Measurements from ENCODE around the gene IFNA1. TPM values are rescaled to one million over a fixed set of nuclear protein-coding genes. Genes with fewer than 3 reads are reported as not detected.

The IFNA1 gene
- total RNA-seq, 2 experiments from 2014 or later: not detected

GRCh38 chr9:21415493-21416267, 24.6 kb upstream of the IFNA1 start:
- Mint-ChIP-seq H3K4me3 (no peak overlapping the region), H3K4me1 (ENCODE audit: low read depth) (no peaks in the 10 kb centered on the region), H3K9me3 (no peaks in the 10 kb centered on the region), H3K36me3 (ENCODE audit: low read depth) (no peaks in the 10 kb centered on the region), H3K27ac (no peak overlapping the region), H3K27me3 (peaks cover 3% of the 10 kb centered on the region)
- no peak for TF ChIP-seq CTCF (IDR thresholded peaks at IDR 0.05)
- ATAC-seq (no peak), DNase-seq (no peak)
- POLR2A ChIA-PET: no interaction called here
- CTCF ChIA-PET: interaction anchor here (1.0 to 1.5 kb wide), 3 partner anchors 20 to 220 kb away, joined by 3 to 4 read pairs (median 4); no protein-coding TSS in a partner anchor
- intact Hi-C loops (cut with micrococcal nuclease): no loop called here

- CTCF ChIA-PET: interaction anchor here (1.0 to 1.5 kb wide), 2 partner anchors 29 to 37 kb away, joined by 3 read pairs; no protein-coding TSS in a partner anchor
- intact Hi-C loops (cut with micrococcal nuclease): no loop called here
Measured at GRCh38 chr9:21428235-21428634, 12.0 kb upstream of the IFNA1 start.

GRCh38 chr9:21429191-21429590, 11.0 kb upstream of the IFNA1 start:
- ChIA-PET POLR2A (no interaction called here), CTCF (interaction anchor here (1.0 kb wide), 1 partner anchor 30 kb away, joined by 3 read pairs; no protein-coding TSS in a partner anchor)
- no peaks in the 10 kb centered on the region for H3K36me3 Mint-ChIP-seq (ENCODE audit: low read depth)
- H3K27ac Mint-ChIP-seq: no peak overlapping the region
- H3K4me3 Mint-ChIP-seq: no peak overlapping the region
- intact Hi-C loops (cut with micrococcal nuclease): no loop called here
- no peak for TF ChIP-seq CTCF (IDR thresholded peaks at IDR 0.05)
- DNase-seq (no peak), ATAC-seq (no peak)
- no peaks in the 10 kb centered on the region for H3K4me1 Mint-ChIP-seq (ENCODE audit: low read depth)
- no peaks in the 10 kb centered on the region for H3K9me3 Mint-ChIP-seq
- H3K27me3 Mint-ChIP-seq: peaks cover 29% of the 10 kb centered on the region

More at GRCh38 chr9:21428235-21428634, 12.0 kb upstream of the IFNA1 start:
- DNase-seq (no peak), ATAC-seq (no peak)
- TF ChIP-seq CTCF (IDR thresholded peaks at IDR 0.05): no peak
- POLR2A ChIA-PET: no interaction called here
- H3K4me3 Mint-ChIP-seq: no peak overlapping the region
- peaks cover 26% of the 10 kb centered on the region for H3K27me3 Mint-ChIP-seq
- H3K27ac Mint-ChIP-seq: no peak overlapping the region
- H3K9me3 Mint-ChIP-seq: no peaks in the 10 kb centered on the region
- no peaks in the 10 kb centered on the region for H3K36me3 Mint-ChIP-seq (ENCODE audit: low read depth)
- no peaks in the 10 kb centered on the region for H3K4me1 Mint-ChIP-seq (ENCODE audit: low read depth)

GRCh38 chr9:21432672-21433425, 7.4 kb upstream of the IFNA1 start:
- intact Hi-C loops (cut with micrococcal nuclease): loop anchor here (10.0 kb wide), 1 partner anchor 352 kb away; no protein-coding TSS in a partner anchor
- Mint-ChIP-seq H3K27me3 (peaks cover 25% of the 10 kb centered on the region), H3K4me3 (no peak overlapping the region), H3K4me1 (ENCODE audit: low read depth) (no peaks in the 10 kb centered on the region), H3K36me3 (ENCODE audit: low read depth) (no peaks in the 10 kb centered on the region), H3K9me3 (no peaks in the 10 kb centered on the region), H3K27ac (no peak overlapping the region)
- ChIA-PET CTCF (interaction anchor here (1.0 to 3.7 kb wide), 8 partner anchors 23 to 356 kb away, joined by 4 to 16 read pairs (median 8); no protein-coding TSS in a partner anchor), POLR2A (no interaction called here)
- ATAC-seq (no peak), DNase-seq (no peak)
- TF ChIP-seq CTCF (IDR thresholded peaks at IDR 0.05): no peak
